ENCODE results near the gene OTX2. TPM values are rescaled to one million over a fixed set of nuclear protein-coding genes. Genes with fewer than 3 reads are reported as not detected.

The OTX2 gene
- total RNA-seq, 4 donors from 2014 or later: not detected

DNA sequence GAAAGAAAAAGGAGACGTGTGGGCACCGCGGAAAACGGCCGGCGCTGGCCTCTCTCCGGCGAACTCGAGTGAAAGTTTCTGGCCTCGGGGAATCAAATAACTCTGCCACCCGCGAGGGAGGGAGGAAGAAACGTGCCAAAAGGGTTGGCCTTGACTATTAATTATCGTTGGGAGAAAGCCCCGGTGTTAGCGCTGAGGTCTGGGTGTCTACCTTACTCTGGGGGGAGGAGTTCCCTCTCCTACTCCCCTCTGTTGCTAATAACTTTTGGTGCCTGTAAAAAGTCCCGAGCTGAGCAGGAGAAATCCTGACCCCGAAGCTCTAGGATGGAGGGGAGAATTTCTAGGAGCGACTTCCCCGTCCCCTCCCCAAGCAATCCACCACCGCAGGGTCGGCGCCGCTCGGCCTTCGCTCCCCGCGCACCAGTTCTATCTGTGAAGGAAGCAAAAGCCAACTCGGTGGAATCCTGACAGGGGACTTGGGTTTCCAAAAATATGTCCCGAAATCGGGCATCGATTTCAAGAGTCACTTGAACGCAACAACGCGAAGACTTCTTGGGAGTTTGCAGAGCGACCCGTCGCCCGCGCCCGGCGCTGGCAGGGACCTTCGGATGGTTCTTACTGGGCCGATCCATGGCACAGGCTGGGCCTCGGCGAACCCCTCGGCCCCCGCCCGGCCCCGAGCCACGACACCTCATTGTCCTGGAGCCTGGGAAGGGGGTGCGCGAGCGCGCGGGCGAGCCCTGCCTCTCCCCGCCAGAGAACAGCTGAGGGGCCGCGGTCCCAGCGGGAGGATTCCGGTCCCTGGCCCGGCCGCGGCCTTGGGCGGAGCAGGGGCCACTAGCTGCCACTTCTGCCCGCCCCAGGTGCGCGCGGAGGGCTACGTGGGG is 1.7 kb downstream of the OTX2 start:
- intact Hi-C loops (cut with DNase I): no loop called here
- TF ChIP-seq CTCF (IDR thresholded peaks at IDR 0.05) (no peak), POLR2A (IDR thresholded peaks at IDR 0.05) (no peak)
- H3K4me1 ChIP-seq: peaks cover 0 to 17% of the 10 kb centered on the region in 2 donors
- no peak overlapping the region for H3K27ac ChIP-seq
- no peak for DNase-seq
- no peaks in the 10 kb centered on the region for H3K9me3 ChIP-seq
- no peak overlapping the region for H3K4me3 ChIP-seq (replicated peaks in 1 of 3)
- peaks cover 80% of the 10 kb centered on the region for H3K27me3 ChIP-seq
- 8 to 9% methylated on average over 46 to 50 of the region's 71 CpGs for WGBS, 2 donors
- no peaks in the 10 kb centered on the region for H3K36me3 ChIP-seq

DNA sequence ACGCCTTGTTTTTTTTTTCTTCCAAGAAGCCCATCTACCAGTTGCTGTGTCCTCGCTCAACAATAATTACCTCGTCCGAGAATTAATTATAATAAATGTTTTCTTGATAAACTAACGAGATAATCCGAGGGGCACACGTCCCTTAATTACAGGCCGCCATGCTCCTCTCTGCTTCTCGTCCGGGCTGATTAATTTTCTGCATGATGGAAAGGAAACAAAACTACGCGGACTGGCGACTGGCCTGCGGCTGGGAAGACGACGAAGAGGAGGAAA is 2.2 kb downstream of the OTX2 start:
- TF ChIP-seq POLR2A (IDR thresholded peaks at IDR 0.05) (no peak), CTCF (IDR thresholded peaks at IDR 0.05) (no peak)
- H3K9me3 ChIP-seq: no peaks in the 10 kb centered on the region
- H3K27ac ChIP-seq: no peak overlapping the region
- peaks cover 85% of the 10 kb centered on the region for H3K27me3 ChIP-seq
- H3K4me1 ChIP-seq: peaks cover 0 to 17% of the 10 kb centered on the region in 2 donors
- H3K4me3 ChIP-seq (replicated peaks in 1 of 3): no peak overlapping the region
- WGBS, 2 donors: 4 to 5% methylated on average over 16 of the region's 16 CpGs
- intact Hi-C loops (cut with DNase I): no loop called here
- DNase-seq: no peak
- H3K36me3 ChIP-seq: no peaks in the 10 kb centered on the region

DNA sequence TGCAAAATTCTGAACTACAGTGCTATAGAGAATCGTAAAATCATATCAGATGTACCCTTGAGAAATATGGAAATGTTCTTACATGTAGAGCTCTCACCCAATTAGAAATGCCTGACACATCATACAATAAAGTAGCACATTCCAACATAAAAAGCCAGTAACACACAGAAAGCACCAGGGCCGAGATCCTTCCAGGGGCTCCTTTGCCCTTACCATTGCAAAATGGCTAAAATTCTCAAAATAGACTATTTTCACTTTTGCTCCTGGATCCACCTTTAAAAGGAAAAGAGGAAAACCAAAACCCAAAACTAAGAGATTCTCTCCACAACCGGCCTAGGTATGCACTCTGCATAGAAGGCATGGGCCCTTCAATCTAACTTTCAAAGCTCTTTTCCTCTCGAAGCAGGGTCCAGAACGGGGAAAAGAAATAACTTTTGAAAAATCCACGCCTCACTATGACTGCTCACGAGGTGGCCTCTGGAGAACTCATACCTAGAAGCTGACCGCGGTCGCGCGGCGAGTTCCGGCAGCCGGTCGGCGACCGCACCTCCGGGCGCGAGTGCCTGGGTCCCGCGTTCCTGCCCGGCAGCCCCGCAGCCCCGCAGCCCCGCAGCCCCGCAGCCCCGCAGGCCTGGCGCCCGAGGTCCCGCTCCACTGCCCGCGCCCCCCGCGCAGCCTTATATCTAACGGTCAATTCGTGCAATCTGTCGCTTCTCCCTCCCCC is 2.7 kb downstream of the OTX2 start:
- Histone ChIP-seq H3K9me3 (no peaks in the 10 kb centered on the region), H3K27ac (no peak overlapping the region), H3K27me3 (peaks cover 88% of the 10 kb centered on the region), H3K4me3 (replicated peaks in 1 of 3) (no peak overlapping the region), H3K4me1 (peaks cover 0 to 17% of the 10 kb centered on the region in 2 donors), H3K36me3 (no peaks in the 10 kb centered on the region)
- TF ChIP-seq POLR2A (IDR thresholded peaks at IDR 0.05) (no peak), CTCF (IDR thresholded peaks at IDR 0.05) (no peak)
- DNase-seq: no peak
- WGBS, 2 donors: 12 to 13% methylated on average over 29 to 35 of the region's 39 CpGs
- intact Hi-C loops (cut with DNase I): no loop called here

DNA sequence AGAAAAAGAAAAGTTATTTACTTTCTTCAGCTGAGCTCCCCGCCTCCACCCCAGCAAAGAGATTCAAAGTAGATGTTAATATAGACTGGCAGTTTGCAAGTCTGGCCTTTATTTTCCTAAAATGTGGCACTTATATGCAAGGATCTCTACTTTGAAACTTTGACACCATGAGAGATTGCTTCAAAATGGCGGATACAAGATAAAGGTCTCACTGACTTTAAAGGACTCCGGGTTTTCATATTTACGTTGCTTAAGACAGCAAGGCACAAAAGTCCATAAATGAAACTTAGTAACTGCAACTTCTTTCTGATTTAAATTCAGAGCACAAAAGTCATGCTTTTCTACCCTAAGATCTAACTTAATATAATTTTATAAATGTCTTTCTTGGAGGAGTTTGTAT is 3.5 kb downstream of the OTX2 start:
- Histone ChIP-seq H3K4me1 (peaks cover 0 to 17% of the 10 kb centered on the region in 2 donors), H3K36me3 (no peaks in the 10 kb centered on the region), H3K4me3 (replicated peaks in 1 of 3) (no peak overlapping the region), H3K9me3 (no peaks in the 10 kb centered on the region), H3K27me3 (peaks cover 80% of the 10 kb centered on the region), H3K27ac (no peak overlapping the region)
- no peak for DNase-seq
- TF ChIP-seq POLR2A (IDR thresholded peaks at IDR 0.05) (no peak), CTCF (IDR thresholded peaks at IDR 0.05) (no peak)
- intact Hi-C loops (cut with DNase I): no loop called here
- 16% methylated on average over 4 of the region's 4 CpGs for WGBS, 2 donors

Measured in thyroid gland (tissue), 4 donors.